ENCODE results near the gene OPN3. TPM values are rescaled to one million over a fixed set of nuclear protein-coding genes. Genes with fewer than 3 reads are reported as not detected.
"Not testable (repeated sequence)": the region's sequence is repeated elsewhere in the genome, so short reads cannot be mapped to it uniquely, and the experiment has no call there.

Gene OPN3
- total RNA-seq, 2 donors from 2014 or later = 11.7 to 39.1 TPM

DNA sequence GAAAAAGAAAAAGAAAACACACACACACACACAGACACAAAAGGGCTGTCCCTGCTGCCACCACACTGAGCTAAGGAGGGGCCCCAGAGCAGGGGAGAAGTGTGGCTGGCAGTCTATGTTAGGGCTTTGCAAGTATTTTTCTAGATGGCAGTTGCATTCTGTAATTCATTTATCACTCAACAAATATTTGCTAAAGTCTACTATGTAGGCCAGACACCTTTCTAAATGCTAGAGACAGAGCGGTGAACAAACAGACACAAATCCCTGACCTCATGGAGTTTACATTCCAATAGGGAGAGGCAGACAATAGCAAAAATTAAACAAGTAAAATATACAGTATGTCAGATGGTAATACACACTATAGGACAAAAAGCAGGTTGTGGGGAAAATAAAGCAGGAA, 32.1 kb upstream of the OPN3 start:
- Histone ChIP-seq H3K27me3 (no peaks in the 10 kb centered on the region), H3K4me3 (no peak overlapping the region), H3K36me3 (no peaks in the 10 kb centered on the region), H3K9ac (ENCODE audit: low read depth in 2 of 2, low read length in 2 of 2) (no peak overlapping the region), H3K4me1 (no peaks in the 10 kb centered on the region), H3K9me3 (no peaks in the 10 kb centered on the region), H3K27ac (no peak overlapping the region)
- intact Hi-C loops (cut with DNase I) = no loop called here
- TF ChIP-seq CTCF (IDR thresholded peaks at IDR 0.05) = no peak
- DNase-seq = no peak

DNA sequence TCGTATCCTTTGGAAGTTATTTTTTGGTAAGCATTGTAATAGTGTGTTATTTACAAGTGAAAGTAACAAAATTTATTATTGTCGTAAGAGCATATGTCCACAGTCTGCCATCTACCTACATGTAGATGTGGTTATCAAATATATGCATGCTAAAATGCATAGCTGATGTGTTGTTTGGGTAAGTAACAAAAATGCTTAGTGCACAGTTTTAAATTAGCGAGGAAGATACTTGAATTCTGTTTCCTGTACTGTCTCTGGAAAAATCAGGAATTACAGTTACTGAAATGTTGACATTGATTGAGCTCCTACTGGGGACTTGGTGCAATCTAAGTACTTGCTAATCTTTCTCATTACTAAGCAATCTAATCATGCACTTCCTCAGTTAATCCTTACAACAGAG, 26.2 kb upstream of the OPN3 start:
- no peaks in the 10 kb centered on the region for H3K4me1 ChIP-seq
- H3K9ac ChIP-seq (ENCODE audit: low read depth in 2 of 2, low read length in 2 of 2) = no peak overlapping the region
- no peaks in the 10 kb centered on the region for H3K9me3 ChIP-seq
- no peaks in the 10 kb centered on the region for H3K27me3 ChIP-seq
- no peaks in the 10 kb centered on the region for H3K36me3 ChIP-seq
- no peak overlapping the region for H3K27ac ChIP-seq
- intact Hi-C loops (cut with DNase I) = no loop called here
- TF ChIP-seq CTCF (IDR thresholded peaks at IDR 0.05) = no peak
- no peak overlapping the region for H3K4me3 ChIP-seq
- no peak for DNase-seq

- TF ChIP-seq CTCF (IDR thresholded peaks at IDR 0.05) = no peak
- DNase-seq = no peak
- Histone ChIP-seq H3K4me1 (no peaks in the 10 kb centered on the region), H3K27me3 (no peaks in the 10 kb centered on the region), H3K4me3 (no peak overlapping the region), H3K36me3 (no peaks in the 10 kb centered on the region), H3K9me3 (no peaks in the 10 kb centered on the region), H3K27ac (no peak overlapping the region), H3K9ac (ENCODE audit: low read depth in 2 of 2, low read length in 2 of 2) (no peak overlapping the region)
- intact Hi-C loops (cut with DNase I) = no loop called here
Observed at GRCh38 chr1:241660424-241660972, 20.3 kb upstream of the OPN3 start.

- H3K27me3 ChIP-seq; H3K9ac ChIP-seq (ENCODE audit: low read depth in 2 of 2, low read length in 2 of 2); H3K9me3 ChIP-seq; H3K36me3 ChIP-seq; H3K27ac ChIP-seq; intact Hi-C loops (cut with DNase I); H3K4me3 ChIP-seq; DNase-seq; H3K4me1 ChIP-seq: not testable (repeated sequence)
Observed at GRCh38 chr1:241659016-241659415, 18.8 kb upstream of the OPN3 start.

DNA sequence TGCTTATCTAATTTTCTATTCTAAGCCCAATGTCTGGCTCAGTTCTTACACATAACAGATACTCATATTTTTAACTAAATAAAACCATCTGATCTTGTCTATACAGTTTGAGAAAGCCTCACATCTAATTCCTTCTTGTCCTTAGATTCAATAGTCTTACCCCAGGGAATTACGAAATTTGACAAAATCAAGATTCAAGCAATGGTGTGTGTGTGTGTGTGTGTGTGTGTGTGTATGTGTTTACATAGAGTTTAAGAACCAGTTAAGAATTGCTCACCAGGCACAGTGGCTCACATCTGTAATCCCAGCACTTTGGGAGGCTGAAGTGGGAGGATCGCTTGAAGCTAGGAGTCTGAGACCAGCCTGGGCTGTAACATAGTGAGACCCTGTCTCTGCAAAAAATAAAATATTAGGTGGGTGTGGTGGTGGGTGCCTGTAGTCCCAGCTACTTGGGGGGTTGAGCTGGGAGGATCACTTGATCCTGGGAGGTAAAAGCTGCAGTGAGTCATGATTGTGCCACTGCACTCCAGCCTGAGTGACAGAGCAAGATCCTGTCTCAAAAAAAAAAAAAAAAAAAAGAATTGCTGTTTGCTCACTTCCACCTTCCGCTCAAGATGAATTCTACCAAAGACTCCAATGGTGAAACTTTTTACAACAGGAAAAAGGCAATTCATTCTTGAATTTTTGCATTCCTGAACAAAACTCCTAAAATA, 18.1 kb upstream of the OPN3 start:
- intact Hi-C loops (cut with DNase I) = no loop called here

More for the DNA sequence above, 18.1 kb upstream of the OPN3 start:
- H3K9ac ChIP-seq (ENCODE audit: low read depth in 2 of 2, low read length in 2 of 2) = no peak overlapping the region
- H3K36me3 ChIP-seq = no peaks in the 10 kb centered on the region
- no peak overlapping the region for H3K4me3 ChIP-seq
- no peak for TF ChIP-seq CTCF (IDR thresholded peaks at IDR 0.05)
- no peak overlapping the region for H3K27ac ChIP-seq
- no peaks in the 10 kb centered on the region for H3K27me3 ChIP-seq
- no peaks in the 10 kb centered on the region for H3K9me3 ChIP-seq
- DNase-seq = no peak
- no peaks in the 10 kb centered on the region for H3K4me1 ChIP-seq
